T-helper 2 cell treated with Interferon-gamma antibody and Interleukin-4, amounts not matched to agents 5 μg/mL and 100 μg/mL, for 36 hours (primary cell): ENCODE measurements around the gene MEF2C.

Experiments used
- DNase-seq: peaks from one replicate; pipeline ENCODE4 v3.0.0; 2021; ENCODE audit warnings: low spot score
- H3K27ac Mint-ChIP-seq: one replicate; pipeline ENCODE4 v1.8.0; 2021; ENCODE audit warnings: mild to moderate bottlenecking, mixed read lengths
- H3K27me3 Mint-ChIP-seq: one replicate; pipeline ENCODE4 v1.8.0; 2021; ENCODE audit warnings: low read depth, mixed read lengths
- H3K36me3 Mint-ChIP-seq: one replicate; pipeline ENCODE4 v1.8.0; 2021; ENCODE audit warnings: low read depth, mixed read lengths
- H3K4me1 Mint-ChIP-seq: one replicate; pipeline ENCODE4 v1.8.0; 2021; ENCODE audit warnings: low read depth, mixed read lengths
- H3K4me3 Mint-ChIP-seq: one replicate; pipeline ENCODE4 v1.8.0; 2022; ENCODE audit warnings: mild to moderate bottlenecking, moderate library complexity, mixed read lengths
- H3K9me3 Mint-ChIP-seq: one replicate; pipeline ENCODE4 v1.8.0; 2021; ENCODE audit warnings: mixed read lengths

The MEF2C gene

DNA sequence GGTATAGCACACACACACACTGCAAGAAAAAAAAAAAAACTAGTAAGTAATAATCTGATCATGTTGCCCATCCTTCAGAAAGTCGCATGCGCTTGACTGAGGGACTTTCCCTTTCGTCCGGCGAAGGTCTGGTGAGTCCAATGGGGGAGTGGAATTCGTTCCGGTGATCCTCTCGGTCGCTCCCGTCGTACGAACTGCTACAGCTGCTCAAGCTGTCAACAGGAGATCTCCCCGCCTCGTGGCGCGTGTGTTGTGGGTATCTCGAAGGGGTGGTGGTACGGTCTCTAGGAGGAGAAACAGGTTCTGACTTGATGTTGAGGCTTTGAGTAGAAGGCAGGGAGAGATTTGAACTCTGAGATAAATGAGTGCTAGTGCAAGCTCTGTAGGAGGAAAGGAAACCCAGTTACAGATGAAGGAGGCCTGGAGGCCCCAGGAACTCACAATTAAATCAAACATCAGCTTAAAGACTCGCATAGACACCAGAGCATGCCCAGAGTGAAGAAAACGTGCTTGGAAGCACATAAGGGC is 160.4 kb downstream of the MEF2C start:
- H3K27ac Mint-ChIP-seq, result no peak overlapping the region
- no peaks in the 10 kb centered on the region for H3K36me3 Mint-ChIP-seq
- DNase-seq, result no peak
- H3K4me3 Mint-ChIP-seq, result no peak overlapping the region
- H3K9me3 Mint-ChIP-seq, result no peaks in the 10 kb centered on the region
- H3K4me1 Mint-ChIP-seq, result no peaks in the 10 kb centered on the region
- H3K27me3 Mint-ChIP-seq, result peaks cover 13% of the 10 kb centered on the region

DNA sequence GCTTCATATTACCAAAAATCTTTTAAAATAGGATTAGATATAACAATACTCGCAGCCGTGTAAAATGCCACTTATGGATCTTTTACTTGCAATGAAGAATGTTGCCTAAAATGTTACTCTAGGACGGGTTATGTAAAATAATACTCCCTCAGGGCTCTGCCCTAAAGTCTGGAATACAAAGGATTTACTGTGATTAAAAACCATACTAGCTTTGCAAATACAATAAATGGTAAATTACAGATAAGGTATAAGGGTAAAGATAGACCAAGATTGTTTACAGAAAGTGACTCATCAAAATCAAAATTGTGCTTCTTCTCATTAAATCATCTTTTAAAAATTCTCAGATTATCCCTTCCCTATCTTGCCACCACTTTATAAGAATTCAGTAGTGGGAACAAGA is 163.6 kb downstream of the MEF2C start:
- H3K9me3 Mint-ChIP-seq, result no peaks in the 10 kb centered on the region
- H3K4me3 Mint-ChIP-seq, result no peak overlapping the region
- no peaks in the 10 kb centered on the region for H3K4me1 Mint-ChIP-seq
- DNase-seq, result no peak
- H3K36me3 Mint-ChIP-seq, result no peaks in the 10 kb centered on the region
- H3K27ac Mint-ChIP-seq, result no peak overlapping the region
- H3K27me3 Mint-ChIP-seq, result peaks cover 3% of the 10 kb centered on the region

DNA sequence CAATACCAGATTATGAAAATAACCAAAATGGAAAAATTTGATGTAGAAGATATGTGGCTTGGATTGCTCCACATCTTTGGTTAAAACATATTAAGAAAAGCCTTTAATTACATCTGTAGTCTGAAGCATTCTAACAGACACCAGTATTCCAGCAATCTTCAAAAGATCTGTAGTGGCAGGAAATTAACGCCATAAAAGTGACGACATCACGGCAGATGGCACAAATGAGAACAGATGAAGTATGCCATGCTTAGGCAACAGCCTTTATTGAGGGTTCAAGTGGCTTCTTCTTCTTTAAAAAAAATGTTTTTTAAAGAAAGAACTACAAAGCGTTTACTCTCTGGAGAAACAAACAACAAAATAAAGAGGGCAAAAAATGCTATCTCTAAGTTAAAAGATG is 164.2 kb downstream of the MEF2C start:
- H3K9me3 Mint-ChIP-seq, result no peaks in the 10 kb centered on the region
- peaks cover 3% of the 10 kb centered on the region for H3K27me3 Mint-ChIP-seq
- DNase-seq, result no peak
- H3K27ac Mint-ChIP-seq, result no peak overlapping the region
- H3K36me3 Mint-ChIP-seq, result no peaks in the 10 kb centered on the region
- H3K4me3 Mint-ChIP-seq, result no peak overlapping the region
- H3K4me1 Mint-ChIP-seq, result no peaks in the 10 kb centered on the region

DNA sequence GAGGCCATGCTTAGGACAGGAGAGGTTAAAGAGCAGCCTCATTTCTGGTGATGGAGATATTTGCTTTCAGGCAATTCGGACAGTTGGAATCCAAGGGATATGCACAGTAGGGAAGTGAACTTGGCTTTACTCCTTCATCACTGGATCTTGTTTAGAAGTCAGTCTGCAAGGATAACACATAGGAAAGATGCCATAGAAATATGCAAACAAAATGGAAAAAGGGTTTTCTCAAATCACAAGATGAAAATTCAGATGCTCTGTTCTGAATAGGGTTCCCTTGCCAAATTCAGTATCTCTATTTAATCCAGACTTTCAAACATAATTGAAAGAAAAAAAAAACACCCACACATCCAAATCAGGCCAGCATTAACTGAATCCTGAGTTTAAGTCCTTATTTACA is 166.9 kb downstream of the MEF2C start:
- H3K4me1 Mint-ChIP-seq, result no peaks in the 10 kb centered on the region
- no peak overlapping the region for H3K27ac Mint-ChIP-seq
- DNase-seq, result no peak
- no peaks in the 10 kb centered on the region for H3K36me3 Mint-ChIP-seq
- H3K4me3 Mint-ChIP-seq, result no peak overlapping the region
- H3K27me3 Mint-ChIP-seq, result peaks cover 5% of the 10 kb centered on the region
- H3K9me3 Mint-ChIP-seq, result no peaks in the 10 kb centered on the region

DNA sequence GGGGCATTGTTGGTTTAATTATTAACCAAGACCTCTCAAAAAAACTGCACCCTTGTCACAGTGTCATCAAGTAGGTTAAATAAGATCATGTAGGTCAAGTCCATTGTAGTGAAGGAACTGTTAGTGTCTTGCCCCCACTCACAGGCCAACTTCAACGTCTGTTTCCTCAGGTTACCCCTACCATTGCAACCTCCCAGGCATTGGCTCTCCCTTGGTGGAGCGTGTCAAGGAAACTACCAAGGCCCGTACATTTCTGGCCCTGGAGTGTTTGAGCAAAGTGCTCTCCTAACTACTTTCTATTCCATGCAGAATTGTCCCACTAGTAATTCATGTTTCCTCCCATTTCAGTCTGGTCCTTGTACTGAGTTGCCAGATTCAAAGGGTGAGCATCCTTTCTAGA is 167.5 kb downstream of the MEF2C start:
- no peaks in the 10 kb centered on the region for H3K9me3 Mint-ChIP-seq
- H3K4me3 Mint-ChIP-seq, result no peak overlapping the region
- no peaks in the 10 kb centered on the region for H3K36me3 Mint-ChIP-seq
- peaks cover 5% of the 10 kb centered on the region for H3K27me3 Mint-ChIP-seq
- H3K27ac Mint-ChIP-seq, result no peak overlapping the region
- H3K4me1 Mint-ChIP-seq, result no peaks in the 10 kb centered on the region
- no peak for DNase-seq

DNA sequence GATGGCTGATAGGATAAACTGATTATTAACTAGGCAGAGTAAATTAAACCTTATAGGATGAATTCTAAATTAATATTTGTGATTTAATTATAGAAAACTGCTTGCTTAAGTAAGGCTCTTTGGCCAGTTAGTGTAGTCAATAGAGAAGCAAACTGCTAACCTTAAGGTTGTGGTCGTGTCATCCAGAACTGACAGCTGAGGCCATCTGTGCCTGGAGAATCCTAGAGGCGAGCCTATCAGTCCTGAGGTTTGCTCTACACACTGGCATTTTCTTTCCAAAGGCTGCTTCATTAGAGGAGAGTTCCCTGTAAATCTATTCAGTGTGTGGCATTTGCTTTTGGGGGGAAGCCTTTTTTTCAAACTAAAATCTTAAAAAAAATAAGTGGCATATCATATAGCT is 169.2 kb downstream of the MEF2C start:
- Mint-ChIP-seq H3K36me3 (no peaks in the 10 kb centered on the region), H3K27ac (no peak overlapping the region)

DNA sequence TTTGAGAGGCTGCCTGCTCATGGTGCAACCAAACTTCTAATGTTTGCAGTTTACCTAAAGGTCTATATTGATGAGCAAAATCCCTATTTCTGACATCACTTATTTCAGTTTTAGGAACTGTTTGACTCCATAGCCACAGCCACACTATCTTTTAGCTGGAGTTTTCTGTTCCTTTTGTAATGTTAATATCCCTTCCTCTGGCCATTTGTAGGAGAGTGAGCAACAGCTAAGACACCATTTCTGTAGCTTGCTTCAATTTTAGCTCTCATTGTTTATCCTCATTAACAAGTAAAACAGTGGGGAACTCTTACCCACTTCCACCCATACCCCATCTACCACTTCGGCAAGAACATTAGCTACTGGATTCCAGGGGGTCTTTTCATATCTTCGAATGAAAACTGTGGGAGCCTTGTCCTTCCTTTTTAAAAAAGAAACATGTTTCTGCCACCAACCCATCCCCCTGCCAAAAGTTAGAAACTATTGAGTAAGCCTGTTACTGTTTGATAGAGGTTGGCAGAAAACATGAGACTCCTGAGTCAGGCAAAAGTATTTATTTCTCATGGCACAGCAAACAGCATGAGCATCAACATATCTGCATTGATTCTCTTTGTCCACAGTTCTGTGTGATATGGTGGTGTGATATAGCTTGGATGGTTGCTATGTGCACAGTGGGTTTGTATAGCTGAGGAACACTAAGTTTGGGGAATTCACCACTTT is 174.1 kb downstream of the MEF2C start:
- Mint-ChIP-seq H3K27ac (no peak overlapping the region), H3K36me3 (no peaks in the 10 kb centered on the region), H3K4me3 (no peak overlapping the region), H3K27me3 (peaks cover 5% of the 10 kb centered on the region), H3K4me1 (no peaks in the 10 kb centered on the region), H3K9me3 (no peaks in the 10 kb centered on the region)
- no peak for DNase-seq

More for the DNA sequence above, 169.2 kb downstream of the MEF2C start:
- Mint-ChIP-seq H3K4me1 (no peaks in the 10 kb centered on the region), H3K4me3 (no peak overlapping the region), H3K9me3 (no peaks in the 10 kb centered on the region), H3K27me3 (peaks cover 5% of the 10 kb centered on the region)
- DNase-seq, result no peak

DNA sequence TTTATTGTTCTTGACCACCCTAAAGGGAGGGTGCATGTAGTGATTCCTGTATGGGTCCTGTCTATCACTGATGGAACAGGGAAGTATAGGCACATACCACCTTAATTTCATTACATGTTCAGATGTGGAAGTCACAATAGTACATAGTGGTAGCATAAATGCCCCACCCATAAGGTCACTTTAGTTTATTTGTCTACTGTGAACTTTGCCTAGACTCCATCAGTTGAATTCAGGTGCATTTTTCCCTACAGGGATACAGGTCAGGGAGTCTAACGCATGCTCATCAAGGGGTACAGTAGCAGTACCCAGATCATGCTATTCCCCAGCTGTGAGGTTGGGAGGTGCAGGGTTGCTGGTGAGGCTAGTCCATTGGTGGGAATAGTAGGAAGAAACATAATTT is 175.0 kb downstream of the MEF2C start:
- Mint-ChIP-seq H3K9me3 (no peaks in the 10 kb centered on the region), H3K27ac (no peak overlapping the region), H3K27me3 (peaks cover 5% of the 10 kb centered on the region), H3K4me3 (no peak overlapping the region), H3K36me3 (no peaks in the 10 kb centered on the region), H3K4me1 (no peaks in the 10 kb centered on the region)
- DNase-seq, result no peak

DNA sequence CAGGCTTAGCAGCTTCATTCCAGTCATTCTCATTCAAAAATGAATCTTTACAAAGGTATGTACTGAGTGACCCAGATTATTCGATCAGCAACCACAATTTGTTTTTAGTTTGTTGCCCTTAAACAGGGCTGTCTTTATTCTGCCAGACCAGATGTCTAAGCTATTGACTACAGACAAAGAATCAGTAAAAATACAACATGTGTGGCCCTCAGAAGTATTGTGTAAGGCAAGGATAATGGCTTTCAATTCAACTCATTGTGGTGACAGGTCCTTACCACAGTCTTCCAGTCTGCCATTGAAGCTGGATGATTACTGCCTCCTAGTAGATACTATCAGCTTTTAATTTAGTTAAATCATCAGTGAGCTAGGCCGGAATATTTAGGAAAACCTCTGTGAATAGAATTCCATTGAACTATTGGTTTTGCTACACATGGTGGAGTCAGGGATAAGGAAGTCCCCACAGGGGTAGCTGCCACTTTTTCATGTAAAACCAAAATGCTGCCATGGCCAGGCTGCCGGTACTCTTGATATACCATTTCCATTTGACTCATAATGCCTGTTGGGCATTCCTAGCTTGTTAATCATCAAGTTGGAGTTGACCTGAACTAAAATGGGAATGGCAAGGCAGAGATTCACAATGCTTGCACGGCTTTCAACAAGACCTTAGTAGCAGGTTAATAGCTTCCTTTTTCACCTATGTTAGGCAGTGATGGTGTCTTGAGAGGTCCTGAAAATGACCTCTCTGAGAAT is 175.6 kb downstream of the MEF2C start:
- no peak for DNase-seq
- Mint-ChIP-seq H3K36me3 (no peaks in the 10 kb centered on the region), H3K4me1 (no peaks in the 10 kb centered on the region), H3K27me3 (peaks cover 2% of the 10 kb centered on the region), H3K4me3 (no peak overlapping the region), H3K9me3 (no peaks in the 10 kb centered on the region), H3K27ac (no peak overlapping the region)

DNA sequence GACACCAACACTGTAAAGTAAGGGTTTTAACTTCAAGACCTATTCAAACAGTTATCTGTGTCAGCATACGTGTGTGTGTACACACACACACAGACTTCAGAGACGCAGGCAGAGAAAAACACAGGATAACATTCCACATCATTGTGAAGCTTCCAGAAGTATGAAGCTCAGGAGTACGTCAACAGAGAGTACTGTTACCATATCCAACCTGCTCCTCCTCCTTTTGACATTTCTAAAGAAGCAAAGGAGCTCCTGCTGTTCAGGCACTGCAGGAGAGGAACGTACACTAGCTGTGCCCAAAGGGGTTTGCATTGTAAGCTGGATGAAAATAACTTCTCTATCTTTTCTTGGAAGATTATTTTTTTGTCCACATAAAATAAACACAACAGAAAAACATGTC is 180.7 kb downstream of the MEF2C start:
- H3K4me3 Mint-ChIP-seq, result no peak overlapping the region
- H3K27ac Mint-ChIP-seq, result no peak overlapping the region
- DNase-seq, result no peak
- H3K9me3 Mint-ChIP-seq, result no peaks in the 10 kb centered on the region
- H3K36me3 Mint-ChIP-seq, result no peaks in the 10 kb centered on the region
- no peaks in the 10 kb centered on the region for H3K4me1 Mint-ChIP-seq
- H3K27me3 Mint-ChIP-seq, result peaks cover 22% of the 10 kb centered on the region

DNA sequence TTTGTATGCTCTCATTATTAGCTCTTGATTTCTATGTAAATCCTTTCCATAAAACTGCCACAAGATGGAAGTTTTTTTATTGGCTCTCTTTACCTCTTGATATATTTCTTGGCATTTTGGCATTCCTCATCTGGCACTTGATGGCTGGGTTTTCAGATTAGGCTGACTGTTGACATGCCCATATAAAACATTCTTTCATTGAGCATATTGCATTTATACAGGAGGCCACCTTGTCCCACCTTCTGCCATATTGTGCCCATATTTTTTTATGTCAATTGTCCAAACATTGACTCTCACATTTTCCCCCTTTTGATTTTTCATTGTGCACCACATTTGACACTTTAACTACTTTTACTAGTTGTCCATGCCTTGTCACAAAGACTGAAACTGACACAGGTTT is 182.9 kb downstream of the MEF2C start:
- Mint-ChIP-seq H3K27ac (no peak overlapping the region), H3K4me3 (no peak overlapping the region), H3K27me3 (peaks cover 40% of the 10 kb centered on the region), H3K4me1 (no peaks in the 10 kb centered on the region), H3K9me3 (no peaks in the 10 kb centered on the region), H3K36me3 (no peaks in the 10 kb centered on the region)
- DNase-seq, result no peak

DNA sequence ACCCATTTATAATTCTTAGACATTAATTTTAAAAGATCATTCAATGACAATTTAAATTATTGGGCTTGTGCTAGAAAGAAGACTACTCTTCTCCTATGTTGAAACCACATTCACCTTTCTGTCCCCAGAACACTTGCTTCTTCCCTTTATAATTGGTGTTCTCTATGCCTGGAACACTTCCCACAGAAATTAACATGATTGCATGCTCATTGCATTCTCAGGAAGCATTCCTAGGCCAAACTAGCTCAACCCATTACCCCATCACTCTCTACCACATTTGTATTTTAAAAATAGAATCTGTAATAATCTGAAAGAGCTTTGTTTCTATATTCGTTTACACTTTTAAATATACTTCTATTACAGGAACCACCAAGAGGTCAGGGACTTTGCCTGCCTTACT is 184.7 kb downstream of the MEF2C start:
- H3K27me3 Mint-ChIP-seq, result peaks cover 54% of the 10 kb centered on the region
- no peaks in the 10 kb centered on the region for H3K9me3 Mint-ChIP-seq
- H3K36me3 Mint-ChIP-seq, result no peaks in the 10 kb centered on the region
- no peak overlapping the region for H3K4me3 Mint-ChIP-seq
- H3K4me1 Mint-ChIP-seq, result no peaks in the 10 kb centered on the region
- H3K27ac Mint-ChIP-seq, result no peak overlapping the region
- DNase-seq, result no peak

DNA sequence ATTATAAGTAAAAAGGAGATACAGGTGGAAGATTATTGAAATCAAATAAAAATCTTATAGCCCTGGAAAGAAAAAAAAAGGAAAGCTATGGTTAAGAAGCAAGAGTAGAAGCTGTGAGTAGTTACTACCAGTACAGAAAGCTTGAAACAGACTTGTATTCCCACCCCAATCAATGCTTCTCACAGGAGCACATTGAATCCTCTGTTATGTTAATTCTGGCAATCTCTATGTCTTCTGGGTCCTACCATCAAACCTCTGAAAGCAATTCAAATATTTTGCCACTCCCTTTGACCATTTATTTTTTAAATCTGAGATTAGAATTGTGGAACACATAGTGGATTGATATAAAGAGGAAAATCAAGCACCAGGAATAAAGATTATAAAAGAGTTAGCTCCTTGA is 186.5 kb downstream of the MEF2C start:
- H3K27ac Mint-ChIP-seq, result no peak overlapping the region
- peaks cover 72% of the 10 kb centered on the region for H3K27me3 Mint-ChIP-seq
- no peaks in the 10 kb centered on the region for H3K36me3 Mint-ChIP-seq
- H3K9me3 Mint-ChIP-seq, result no peaks in the 10 kb centered on the region
- H3K4me3 Mint-ChIP-seq, result no peak overlapping the region
- no peaks in the 10 kb centered on the region for H3K4me1 Mint-ChIP-seq
- DNase-seq, result no peak

DNA sequence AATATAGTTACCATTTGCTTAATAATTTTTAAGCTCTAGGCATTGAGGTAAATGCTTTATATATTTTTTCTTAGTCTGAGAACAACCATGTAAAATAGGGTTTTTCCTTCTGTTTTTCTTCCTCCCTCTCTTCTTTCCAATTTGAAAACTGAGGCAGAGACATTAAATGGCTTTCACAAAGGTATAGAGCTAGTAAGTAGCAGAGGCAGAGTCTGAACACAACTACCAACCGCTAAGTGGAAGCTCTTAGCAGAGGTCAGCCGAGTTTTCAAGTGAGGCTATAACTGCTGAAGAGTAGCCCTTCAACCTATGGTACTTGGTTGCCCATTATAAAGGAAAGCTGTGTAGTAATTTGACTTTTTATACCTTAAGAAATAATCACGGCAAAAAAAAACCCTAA is 187.1 kb downstream of the MEF2C start:
- Mint-ChIP-seq H3K4me3 (no peak overlapping the region), H3K9me3 (no peaks in the 10 kb centered on the region), H3K36me3 (no peaks in the 10 kb centered on the region), H3K4me1 (peaks cover 4% of the 10 kb centered on the region), H3K27me3 (peaks cover 77% of the 10 kb centered on the region), H3K27ac (no peak overlapping the region)
- no peak for DNase-seq
